Measurements from ENCODE around the gene SLC25A10.

SLC25A10 gene

GRCh38 chr17:81741594-81742452, 29.7 kb downstream of the SLC25A10 start:
- Histone ChIP-seq H3K27me3 (ENCODE audit: insufficient read depth, low read depth, severe bottlenecking) (no peaks in the 10 kb centered on the region), H3K4me3 (ENCODE audit: low read depth, low read length) (no peak overlapping the region), H3K9me3 (ENCODE audit: severe bottlenecking) (no peaks in the 10 kb centered on the region), H3K27ac (no peak overlapping the region), H3K36me3 (no peaks in the 10 kb centered on the region)
- no peak for DNase-seq
- no peak for TF ChIP-seq CTCF (IDR thresholded peaks at IDR 0.05; ENCODE audit: low read depth, low read length)
